Fibroblast of pulmonary artery (primary cell): ENCODE results near the gene WDR45B.
A peak's percentile ranks its signal among the peaks of the same experiment; 100 is the strongest.

Experiments
- DNase-seq: peaks from one replicate; pipeline ENCODE4 v3.0.0-alpha.2; 2010; ENCODE audit warnings: low read depth
- H3K4me3 ChIP-seq: replicated peaks from 2 replicates; pipeline ENCODE4 v1.5.1; 2011; ENCODE audit warnings: low read depth, mild to moderate bottlenecking, control low read depth, low read length, moderate library complexity
- TF ChIP-seq, protein P1 (sequence below): IDR thresholded peaks from 2 replicates; pipeline ENCODE4 v1.5.1; 2011; ENCODE audit warnings: mild to moderate bottlenecking, control low read depth, low read length, inconsistent platforms; ENCODE audit errors: missing control alignments

Gene WDR45B

DNA sequence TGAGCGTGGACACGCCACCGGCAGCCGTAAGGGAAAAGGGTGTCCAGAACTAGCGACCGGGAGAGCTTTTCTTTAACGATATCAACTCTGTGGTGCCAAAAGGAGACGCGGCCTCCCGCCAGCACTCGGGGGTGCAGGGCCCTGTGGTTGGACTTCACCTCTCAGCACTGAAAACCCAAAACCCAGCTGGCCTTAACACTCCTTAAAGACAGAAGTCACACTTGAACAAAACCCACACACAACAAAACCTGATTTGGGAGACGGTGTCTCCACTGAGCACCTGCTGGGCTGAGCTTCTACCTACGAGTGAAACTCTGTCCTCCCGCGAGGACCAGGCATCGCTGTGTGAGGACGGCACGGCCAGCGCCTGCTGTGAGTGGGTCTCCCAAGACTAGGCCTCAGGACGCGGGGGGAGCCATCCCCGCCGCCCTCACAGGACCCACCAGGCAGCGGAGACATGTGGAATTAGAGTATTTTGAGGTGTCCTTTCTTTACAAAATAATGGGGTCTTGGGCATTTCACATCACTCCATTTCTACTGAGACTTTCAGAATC lies 46.7 kb downstream of the WDR45B start:
- H3K4me3 ChIP-seq, result no peak overlapping the region
- TF ChIP-seq, protein P1, sequence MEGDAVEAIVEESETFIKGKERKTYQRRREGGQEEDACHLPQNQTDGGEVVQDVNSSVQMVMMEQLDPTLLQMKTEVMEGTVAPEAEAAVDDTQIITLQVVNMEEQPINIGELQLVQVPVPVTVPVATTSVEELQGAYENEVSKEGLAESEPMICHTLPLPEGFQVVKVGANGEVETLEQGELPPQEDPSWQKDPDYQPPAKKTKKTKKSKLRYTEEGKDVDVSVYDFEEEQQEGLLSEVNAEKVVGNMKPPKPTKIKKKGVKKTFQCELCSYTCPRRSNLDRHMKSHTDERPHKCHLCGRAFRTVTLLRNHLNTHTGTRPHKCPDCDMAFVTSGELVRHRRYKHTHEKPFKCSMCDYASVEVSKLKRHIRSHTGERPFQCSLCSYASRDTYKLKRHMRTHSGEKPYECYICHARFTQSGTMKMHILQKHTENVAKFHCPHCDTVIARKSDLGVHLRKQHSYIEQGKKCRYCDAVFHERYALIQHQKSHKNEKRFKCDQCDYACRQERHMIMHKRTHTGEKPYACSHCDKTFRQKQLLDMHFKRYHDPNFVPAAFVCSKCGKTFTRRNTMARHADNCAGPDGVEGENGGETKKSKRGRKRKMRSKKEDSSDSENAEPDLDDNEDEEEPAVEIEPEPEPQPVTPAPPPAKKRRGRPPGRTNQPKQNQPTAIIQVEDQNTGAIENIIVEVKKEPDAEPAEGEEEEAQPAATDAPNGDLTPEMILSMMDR, result no peak
- no peak for DNase-seq

DNA sequence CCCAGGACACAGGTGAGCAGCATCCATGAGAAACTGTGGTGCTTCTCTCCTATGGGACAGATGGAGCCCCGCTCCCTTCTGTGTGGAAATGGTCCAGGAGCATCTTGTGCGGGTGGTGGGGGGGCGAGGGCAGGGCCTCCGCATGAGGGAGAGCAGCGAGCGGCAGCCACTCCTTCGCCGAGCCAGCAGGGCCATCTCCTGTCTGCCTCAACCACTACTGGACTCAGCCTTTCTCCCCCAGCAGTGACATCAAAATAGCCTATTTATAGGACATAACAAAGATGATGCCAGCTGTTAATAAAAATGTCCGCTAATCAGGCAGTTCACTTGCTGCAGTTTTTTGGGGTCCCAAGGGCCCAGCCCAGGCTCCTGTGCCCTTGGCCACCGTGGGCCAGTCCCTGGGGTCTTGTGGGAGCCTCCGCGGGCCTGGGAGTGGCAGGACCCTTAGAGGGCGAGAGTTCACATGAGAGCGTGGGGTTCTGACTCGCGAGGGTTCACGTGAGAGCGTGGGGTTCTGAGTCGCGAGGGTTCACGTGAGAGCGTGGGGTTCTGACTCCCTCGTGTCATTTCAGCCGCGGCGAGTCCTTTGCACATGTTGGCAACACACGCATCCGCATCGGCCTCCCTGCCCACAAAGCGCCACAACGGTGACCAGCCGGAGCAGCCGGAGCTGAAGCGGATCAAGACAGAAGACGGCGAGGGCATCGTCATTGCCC lies 47.4 kb downstream of the WDR45B start:
- no peak overlapping the region for H3K4me3 ChIP-seq
- DNase-seq, result no peak
- TF ChIP-seq, protein P1, result no peak

DNA sequence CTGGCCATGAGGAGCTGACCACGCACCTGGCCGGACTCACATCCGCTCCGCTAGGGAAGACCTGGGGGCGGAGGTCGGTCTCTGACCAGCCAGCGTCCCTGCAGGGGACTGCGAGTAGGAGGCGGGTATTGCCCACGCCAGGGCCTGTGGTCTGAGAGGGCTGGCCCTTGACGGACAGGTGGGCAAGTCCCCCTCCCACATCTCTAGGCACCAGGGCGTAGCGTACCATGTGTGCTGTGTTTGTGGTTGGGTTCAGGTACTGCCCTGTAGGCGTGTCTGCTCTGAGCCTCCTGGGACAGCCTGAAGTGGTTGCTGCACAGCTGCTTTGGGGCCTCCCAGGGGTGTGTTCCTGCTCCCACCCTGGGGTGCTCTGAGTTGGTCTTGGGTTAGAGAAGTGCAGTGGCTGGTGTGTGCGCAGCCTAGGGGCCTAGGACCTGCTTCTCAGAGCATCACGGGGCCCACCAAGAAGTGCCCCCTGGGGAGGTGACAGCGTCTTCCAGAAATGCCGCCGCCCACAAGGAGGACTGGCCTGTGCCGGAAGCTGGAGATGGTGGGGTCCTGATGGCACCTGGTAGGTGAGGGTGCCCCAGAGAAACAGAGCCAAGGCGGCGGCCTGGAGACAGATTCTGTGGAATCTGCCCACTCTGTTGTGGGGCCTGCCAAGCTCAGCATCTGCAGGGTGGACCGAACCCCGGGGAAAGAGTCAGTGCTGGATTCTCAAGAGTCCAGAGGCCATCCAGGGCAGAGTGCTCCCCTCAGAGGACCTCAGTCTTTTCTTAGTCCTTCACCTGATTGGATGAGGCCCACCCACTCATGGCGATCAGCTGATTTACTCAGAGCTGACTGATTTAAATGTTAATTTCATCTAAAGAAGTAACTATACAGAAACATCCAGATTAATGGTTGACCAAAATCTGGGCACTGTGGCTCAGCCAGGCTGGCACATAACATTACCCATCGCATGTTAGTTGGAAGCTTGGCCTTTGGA lies 48.3 kb downstream of the WDR45B start:
- H3K4me3 ChIP-seq, result no peak overlapping the region
- TF ChIP-seq, protein P1, result no peak
- no peak for DNase-seq

DNA sequence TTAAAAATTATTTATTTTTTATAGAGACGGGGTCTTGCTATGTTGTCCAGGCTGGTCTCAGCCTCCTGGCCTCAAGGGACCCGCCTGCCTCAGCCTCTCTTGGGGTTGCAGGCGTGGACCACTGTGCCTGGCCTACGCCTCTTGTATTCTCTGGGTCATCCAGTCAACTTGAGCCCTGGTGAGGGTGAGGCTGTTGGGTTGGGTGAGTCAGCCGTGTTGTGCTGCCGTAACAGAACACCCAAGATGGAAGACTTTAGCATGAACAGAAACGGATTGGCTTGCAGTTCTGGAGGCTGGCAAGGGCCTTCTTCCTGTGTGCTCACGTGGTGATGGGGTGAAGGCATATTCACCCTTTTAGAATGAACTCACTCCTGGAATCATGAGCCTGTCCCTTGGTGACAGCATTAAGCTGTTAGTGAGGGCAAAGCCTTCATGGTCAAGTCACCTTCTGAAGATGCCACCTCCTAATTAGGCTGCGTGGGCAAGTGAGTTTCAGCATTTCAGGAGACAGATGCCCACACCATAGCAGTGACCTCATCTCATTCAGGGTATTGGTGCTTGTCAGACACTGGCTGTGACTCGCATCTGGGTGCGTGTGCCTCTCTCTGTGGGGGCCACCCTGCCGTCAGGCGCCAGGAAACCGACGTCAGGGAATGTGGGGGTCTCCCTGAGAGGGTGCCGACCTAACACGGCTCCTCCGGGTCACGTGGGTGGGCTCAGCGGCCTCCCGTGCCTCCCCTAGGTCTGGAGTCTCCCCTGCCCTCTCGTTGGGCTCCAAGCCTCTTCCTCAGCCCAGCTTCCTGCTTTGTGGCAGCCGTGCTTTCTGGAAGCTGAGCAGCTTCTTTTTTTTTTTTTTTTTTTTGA lies 49.8 kb downstream of the WDR45B start:
- DNase-seq, result peak; percentile 39
- TF ChIP-seq, protein P1, result no peak
- no peak overlapping the region for H3K4me3 ChIP-seq

DNA sequence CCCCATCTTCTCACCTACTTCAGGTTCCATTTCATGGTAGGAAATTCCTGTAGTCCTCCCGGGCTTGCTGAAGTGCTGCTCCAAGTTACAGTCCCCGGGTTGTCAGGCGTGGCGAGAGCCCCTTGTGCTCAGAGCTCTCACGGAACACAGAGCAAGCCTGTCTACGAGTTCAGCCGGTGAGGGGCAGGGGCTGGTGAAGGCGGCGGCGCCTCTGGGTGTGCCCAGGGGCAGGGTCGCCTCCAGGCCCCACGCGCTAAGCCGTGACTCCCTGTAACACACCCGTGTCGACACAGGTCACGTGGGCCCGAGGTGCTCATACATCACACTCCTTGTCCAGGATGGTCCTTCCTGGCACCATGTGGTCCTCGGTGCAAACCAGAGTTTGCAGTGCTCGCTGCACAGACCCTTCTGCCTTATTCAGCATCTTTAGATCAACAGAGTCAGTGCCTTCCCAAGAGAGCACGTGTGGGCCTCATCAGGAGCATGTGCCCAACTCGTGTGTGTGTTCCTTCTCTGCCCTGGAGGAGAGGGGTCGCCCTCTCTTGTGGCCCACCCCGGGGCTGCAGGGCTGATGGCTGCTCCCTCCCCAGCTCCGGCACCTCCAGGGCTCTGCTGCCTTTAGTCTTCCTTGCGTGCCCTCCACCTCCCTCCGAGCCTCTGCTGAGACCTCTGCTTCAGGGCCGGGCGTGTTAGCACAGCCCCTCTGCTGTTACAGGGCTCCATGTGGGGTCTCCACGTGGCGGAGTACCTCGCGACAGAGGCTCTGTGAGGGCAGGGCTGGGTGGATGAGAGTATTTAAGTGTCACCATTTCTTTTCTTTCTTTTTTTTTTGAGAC lies 51.2 kb downstream of the WDR45B start:
- TF ChIP-seq, protein P1, result no peak
- DNase-seq, result no peak
- no peak overlapping the region for H3K4me3 ChIP-seq
